IMR-90 (cell line): ENCODE results near the gene ZFR.
A peak's percentile ranks its signal among the peaks of the same experiment; 100 is the strongest.

ENCODE experiments used
- BHLHE40 ChIP-seq: fragments of 150-350 bp; IDR thresholded peaks from 2 replicates; pipeline ENCODE4 v1.6.1; 2016; ENCODE audit warnings: mild to moderate bottlenecking, low read depth, low read length
- CEBPB ChIP-seq: IDR thresholded peaks from 2 replicates; pipeline ENCODE4 v1.6.1; 2012; ENCODE audit warnings: low read depth, low read length, improper control_type of control experiment
- CHD1 ChIP-seq: IDR thresholded peaks from 2 replicates; pipeline ENCODE4 v1.6.1; 2012; ENCODE audit warnings: low read depth, low read length, improper control_type of control experiment
- CTCF ChIP-seq: conservative IDR thresholded peaks from 2 replicates; pipeline ENCODE4 v1.5.1; 2012; ENCODE audit warnings: mild to moderate bottlenecking, low read depth, low read length, improper control_type of control experiment
- ELK1 ChIP-seq: fragments of 150-350 bp; IDR thresholded peaks from 2 replicates; pipeline ENCODE4 v1.6.1; 2016; ENCODE audit warnings: low read depth, mild to moderate bottlenecking, low read length, moderate library complexity, borderline replicate concordance
- FOS ChIP-seq: fragments of 150-350 bp; IDR thresholded peaks from 2 replicates; pipeline ENCODE4 v1.6.1; 2016; ENCODE audit warnings: low read depth, low read length
- MAFK ChIP-seq: IDR thresholded peaks from 2 replicates; pipeline ENCODE4 v1.6.1; 2012; ENCODE audit warnings: low read depth, low read length, improper control_type of control experiment
- MAZ ChIP-seq: IDR thresholded peaks from 2 replicates; pipeline ENCODE4 v1.6.1; 2012; ENCODE audit warnings: low read depth, mild to moderate bottlenecking, low read length, improper control_type of control experiment, moderate library complexity, borderline replicate concordance
- POLR2A ChIP-seq: IDR thresholded peaks from 2 replicates; pipeline ENCODE4 v1.6.1; 2012; ENCODE audit warnings: mild to moderate bottlenecking, low read depth, low read length
- RAD21 ChIP-seq: IDR thresholded peaks from 2 replicates; pipeline ENCODE4 v1.6.1; 2012; ENCODE audit warnings: low read length, improper control_type of control experiment
- RCOR1 ChIP-seq: IDR thresholded peaks from 2 replicates; pipeline ENCODE4 v1.6.1; 2012; ENCODE audit warnings: mild to moderate bottlenecking, low read length, improper control_type of control experiment; ENCODE audit not compliant: insufficient replicate concordance
- RFX5 ChIP-seq: IDR thresholded peaks from 2 replicates; pipeline ENCODE4 v1.8.0; 2012; ENCODE audit warnings: low read depth, mild to moderate bottlenecking, low read length, moderate library complexity
- SMC3 ChIP-seq: fragments of 150-350 bp; IDR thresholded peaks from 2 replicates; pipeline ENCODE4 v1.6.1; 2016; ENCODE audit warnings: low read depth, mild to moderate bottlenecking, antibody characterized with exemption, low read length, moderate library complexity
- TF ChIP-seq, protein P1 (sequence below): fragments of 150-350 bp; IDR thresholded peaks from 2 replicates; pipeline ENCODE4 v1.6.1; 2017; ENCODE audit warnings: mild to moderate bottlenecking, antibody characterized with exemption, low read length, low read depth

GRCh38 chr5:32489791-32490562, 45.4 kb upstream of the ZFR start:
- peak; percentile 78 for TF ChIP-seq CTCF
- no peak for TF ChIP-seq ELK1
- no peak for TF ChIP-seq POLR2A
- no peak for TF ChIP-seq RCOR1
- TF ChIP-seq SMC3, result peak; percentile 96
- no peak for TF ChIP-seq CHD1
- no peak for TF ChIP-seq FOS
- peak; percentile 81 for TF ChIP-seq RAD21
- TF ChIP-seq BHLHE40, result no peak
- TF ChIP-seq RFX5, result no peak
- TF ChIP-seq MAFK, result no peak
- no peak for TF ChIP-seq CEBPB
- TF ChIP-seq, protein P1, sequence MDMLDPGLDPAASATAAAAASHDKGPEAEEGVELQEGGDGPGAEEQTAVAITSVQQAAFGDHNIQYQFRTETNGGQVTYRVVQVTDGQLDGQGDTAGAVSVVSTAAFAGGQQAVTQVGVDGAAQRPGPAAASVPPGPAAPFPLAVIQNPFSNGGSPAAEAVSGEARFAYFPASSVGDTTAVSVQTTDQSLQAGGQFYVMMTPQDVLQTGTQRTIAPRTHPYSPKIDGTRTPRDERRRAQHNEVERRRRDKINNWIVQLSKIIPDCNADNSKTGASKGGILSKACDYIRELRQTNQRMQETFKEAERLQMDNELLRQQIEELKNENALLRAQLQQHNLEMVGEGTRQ, result no peak
- peak; percentile 30; the same call in 1 of the 2 replicates for TF ChIP-seq MAZ
